ENCODE measurements around the gene PARP6.

PARP6 gene

GRCh38 chr15:72272213-72272996, at the start of gene PARP6:
TSS of gene PARP6 (minus strand) at chr15:72272554. CDS start at chr15:72267477, 5,077 bp downstream.
- in situ Hi-C loops (cut with MboI; ENCODE audit: low sequenced_read_pairs): no loop called here

GRCh38 chr15:72319985-72320671, 47.8 kb upstream of the PARP6 start, which contains the start of gene CELF6:
TSS of gene CELF6 (minus strand) at chr15:72320157. CDS start at chr15:72319874, 283 bp downstream.
- in situ Hi-C loops (cut with MboI; ENCODE audit: low sequenced_read_pairs): no loop called here

GRCh38 chr15:72319360-72319984, 47.1 kb upstream of the PARP6 start:
- in situ Hi-C loops (cut with MboI; ENCODE audit: low sequenced_read_pairs): no loop called here

GRCh38 chr15:72318408-72318942, 46.1 kb upstream of the PARP6 start:
- in situ Hi-C loops (cut with MboI; ENCODE audit: low sequenced_read_pairs): no loop called here

GRCh38 chr15:72315706-72316370, 43.5 kb upstream of the PARP6 start:
- in situ Hi-C loops (cut with MboI; ENCODE audit: low sequenced_read_pairs): no loop called here

GRCh38 chr15:72313881-72314280, 41.5 kb upstream of the PARP6 start:
- in situ Hi-C loops (cut with MboI; ENCODE audit: low sequenced_read_pairs): no loop called here

- in situ Hi-C loops (cut with MboI; ENCODE audit: low sequenced_read_pairs): no loop called here
Measured at GRCh38 chr15:72313448-72313840, 41.1 kb upstream of the PARP6 start.

GRCh38 chr15:72312605-72313447, 40.5 kb upstream of the PARP6 start:
- in situ Hi-C loops (cut with MboI; ENCODE audit: low sequenced_read_pairs): no loop called here

- in situ Hi-C loops (cut with MboI; ENCODE audit: low sequenced_read_pairs): no loop called here
Measured at GRCh38 chr15:72307026-72307425, 34.7 kb upstream of the PARP6 start.

GRCh38 chr15:72306211-72306785, 33.9 kb upstream of the PARP6 start:
- in situ Hi-C loops (cut with MboI; ENCODE audit: low sequenced_read_pairs): no loop called here

GRCh38 chr15:72304596-72304995, 32.2 kb upstream of the PARP6 start:
- in situ Hi-C loops (cut with MboI; ENCODE audit: low sequenced_read_pairs): no loop called here

- in situ Hi-C loops (cut with MboI; ENCODE audit: low sequenced_read_pairs): no loop called here
Measured at GRCh38 chr15:72302955-72303354, 30.6 kb upstream of the PARP6 start.

- in situ Hi-C loops (cut with MboI; ENCODE audit: low sequenced_read_pairs): no loop called here
Measured at GRCh38 chr15:72289597-72290325, 17.4 kb upstream of the PARP6 start.

GRCh38 chr15:72288796-72289596, 16.6 kb upstream of the PARP6 start:
- in situ Hi-C loops (cut with MboI; ENCODE audit: low sequenced_read_pairs): no loop called here

GRCh38 chr15:72285927-72286516, 13.7 kb upstream of the PARP6 start:
- in situ Hi-C loops (cut with MboI; ENCODE audit: low sequenced_read_pairs): no loop called here

- in situ Hi-C loops (cut with MboI; ENCODE audit: low sequenced_read_pairs): no loop called here
Measured at GRCh38 chr15:72285402-72285801, 13.0 kb upstream of the PARP6 start.

- in situ Hi-C loops (cut with MboI; ENCODE audit: low sequenced_read_pairs): no loop called here
Measured at GRCh38 chr15:72284781-72285180, 12.4 kb upstream of the PARP6 start.

GRCh38 chr15:72281713-72282112, 9.4 kb upstream of the PARP6 start:
- in situ Hi-C loops (cut with MboI; ENCODE audit: low sequenced_read_pairs): no loop called here
